ENCODE results near the gene RAB38.

RAB38 gene

GRCh38 chr11:88174709-88175568 is at the start of gene RAB38:
Gene RAB38, minus strand, starts transcription at chr11:88175443. Its CDS starts 59 bp downstream, at chr11:88175384.
- peak; percentile 24 for DNase-seq (ENCODE audit: low read depth, low spot score)

GRCh38 chr11:88213406-88213805 is 38.2 kb upstream of the RAB38 start:
- no peak for DNase-seq (ENCODE audit: low read depth, low spot score)

DNA sequence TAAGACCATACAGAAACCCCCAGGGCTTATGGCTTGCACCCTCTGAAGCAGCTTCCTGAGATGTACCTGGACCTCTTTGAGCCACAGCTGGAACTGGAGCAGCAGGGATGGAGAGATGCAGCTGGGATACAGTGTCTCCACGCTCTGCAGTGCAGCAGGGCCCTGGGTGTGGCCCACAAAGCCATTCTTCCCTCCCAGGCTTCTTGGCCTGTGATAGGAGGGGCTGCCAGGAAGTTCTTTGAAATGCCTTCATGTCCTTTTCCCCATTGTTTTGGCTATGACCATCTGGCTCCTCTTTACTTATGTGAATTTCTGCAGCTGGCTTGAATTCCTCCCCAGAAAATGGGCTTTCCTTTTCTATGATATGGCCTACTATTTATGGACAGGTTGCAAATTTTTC is 37.1 kb upstream of the RAB38 start:
- no peak for DNase-seq (ENCODE audit: low read depth, low spot score)

DNA sequence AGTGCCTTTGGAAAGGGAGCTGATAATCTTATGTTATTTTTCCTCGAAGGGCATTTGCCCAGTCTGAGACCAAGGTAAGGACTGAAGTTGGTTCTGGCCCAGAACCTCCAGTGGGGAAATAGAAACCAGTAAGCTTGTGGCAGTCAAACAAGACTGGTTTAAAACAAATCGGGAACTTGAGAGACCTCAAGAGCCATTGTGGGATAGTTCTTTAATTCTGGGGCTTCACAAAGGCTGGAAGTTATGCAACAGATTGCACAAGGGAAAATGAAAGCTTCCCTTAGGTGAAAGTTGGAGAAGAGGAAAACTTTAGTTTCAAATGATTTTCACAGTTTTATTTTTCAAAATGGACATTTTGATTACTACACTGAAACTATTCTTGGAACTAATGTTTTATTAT is 33.5 kb upstream of the RAB38 start:
- no peak for DNase-seq (ENCODE audit: low read depth, low spot score)

DNA sequence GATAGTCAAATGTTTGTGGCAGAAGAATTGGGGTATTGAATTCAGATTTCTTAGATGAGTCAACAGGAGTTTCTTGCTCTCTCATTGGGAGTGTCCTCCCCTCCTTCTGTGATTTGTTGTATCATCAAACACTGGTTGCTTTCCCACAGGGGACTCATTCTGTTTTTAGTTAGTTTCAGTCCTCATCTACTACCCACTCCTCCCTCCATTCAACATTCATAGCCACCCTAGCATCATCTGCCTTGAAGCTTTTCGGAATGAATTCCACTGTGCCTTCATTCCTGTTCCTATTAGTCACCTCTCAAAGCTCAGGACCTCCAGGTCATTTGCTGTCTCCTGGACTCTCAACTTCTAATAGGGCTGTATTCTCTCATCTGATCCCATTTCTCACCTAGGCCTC is 31.5 kb upstream of the RAB38 start:
- DNase-seq (ENCODE audit: low read depth, low spot score), result no peak

- no peak for DNase-seq (ENCODE audit: low read depth, low spot score)
These were observed 29.1 kb upstream of the RAB38 start for GRCh38 chr11:88204353-88204752.

DNA sequence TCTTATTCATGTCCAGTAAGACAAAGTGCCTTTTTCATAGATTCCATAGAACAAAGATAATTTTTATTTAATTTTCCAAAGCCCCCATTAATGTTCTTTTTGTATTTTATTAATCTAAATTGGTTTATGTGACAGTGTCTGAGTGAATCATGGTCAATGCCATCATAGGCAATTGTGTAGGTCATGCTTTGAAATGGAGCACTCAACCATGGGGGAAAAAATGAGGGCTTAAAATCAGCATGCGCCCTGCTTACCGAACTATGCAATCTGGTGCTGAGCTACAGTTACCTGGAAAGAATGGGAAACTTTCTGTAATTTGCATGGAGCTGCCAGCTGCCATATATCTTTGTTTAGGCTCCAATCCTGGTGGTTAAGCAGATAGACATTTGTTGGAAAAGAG is 28.4 kb upstream of the RAB38 start:
- DNase-seq (ENCODE audit: low read depth, low spot score), result no peak

GRCh38 chr11:88202498-88202897 is 27.3 kb upstream of the RAB38 start:
- DNase-seq (ENCODE audit: low read depth, low spot score), result no peak

DNA sequence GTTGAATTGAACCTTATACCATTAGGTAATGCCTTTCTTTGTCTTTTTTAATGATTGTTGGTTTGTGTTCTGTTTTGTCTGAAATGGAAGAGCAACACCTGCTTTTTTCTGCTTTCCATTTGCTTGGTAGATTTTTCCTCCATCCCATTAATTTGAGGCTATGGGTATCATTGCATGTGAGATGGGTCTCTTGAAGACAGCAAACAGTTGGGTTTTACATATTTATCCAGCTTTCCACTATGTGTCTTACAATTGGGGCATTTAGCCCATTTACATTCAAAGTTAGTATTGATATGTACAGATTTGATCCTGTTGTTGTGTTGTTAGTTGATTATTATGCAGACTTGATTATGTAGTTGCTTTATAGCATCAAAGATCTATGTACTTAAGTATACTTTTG is 21.1 kb upstream of the RAB38 start:
- no peak for DNase-seq (ENCODE audit: low read depth, low spot score)

DNA sequence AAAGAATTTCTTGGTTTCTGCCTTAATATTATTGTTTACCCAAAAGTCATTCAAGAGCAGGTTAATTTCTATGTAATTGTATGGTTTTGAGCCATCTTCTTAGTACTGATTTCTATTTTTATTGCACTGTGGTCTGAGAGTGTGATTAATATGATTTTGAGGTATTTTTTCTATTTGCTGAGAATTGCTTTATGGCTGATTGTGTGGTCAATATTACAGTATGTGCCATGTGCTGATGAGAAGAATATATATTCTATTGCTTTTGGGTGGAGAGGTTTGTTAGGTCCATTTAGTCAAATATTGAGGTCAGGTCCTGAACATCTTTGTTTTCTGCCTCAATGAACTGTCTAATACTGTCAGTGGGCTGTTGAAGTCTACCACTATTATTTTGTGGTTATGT is 20.7 kb upstream of the RAB38 start:
- DNase-seq (ENCODE audit: low read depth, low spot score), result no peak

DNA sequence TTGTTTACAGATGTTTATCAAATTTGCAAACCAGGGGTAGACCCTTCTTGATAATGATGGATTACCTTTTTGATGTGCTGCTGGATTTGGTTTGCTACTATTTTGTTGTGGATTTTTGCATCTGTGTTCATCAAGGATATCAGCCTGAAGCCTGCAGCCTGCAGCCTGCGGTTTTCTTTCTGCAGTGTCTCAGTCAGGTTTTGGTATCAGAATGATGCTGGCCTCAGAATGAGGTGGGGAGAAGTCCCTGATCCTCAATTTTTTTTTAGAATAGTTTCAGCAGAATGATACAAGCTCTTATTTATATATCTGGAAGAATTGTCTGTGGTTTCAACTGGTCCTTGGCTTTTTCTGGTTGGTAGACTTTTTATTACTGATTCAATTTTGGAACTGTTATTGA is 19.7 kb upstream of the RAB38 start:
- DNase-seq (ENCODE audit: low read depth, low spot score), result no peak

DNA sequence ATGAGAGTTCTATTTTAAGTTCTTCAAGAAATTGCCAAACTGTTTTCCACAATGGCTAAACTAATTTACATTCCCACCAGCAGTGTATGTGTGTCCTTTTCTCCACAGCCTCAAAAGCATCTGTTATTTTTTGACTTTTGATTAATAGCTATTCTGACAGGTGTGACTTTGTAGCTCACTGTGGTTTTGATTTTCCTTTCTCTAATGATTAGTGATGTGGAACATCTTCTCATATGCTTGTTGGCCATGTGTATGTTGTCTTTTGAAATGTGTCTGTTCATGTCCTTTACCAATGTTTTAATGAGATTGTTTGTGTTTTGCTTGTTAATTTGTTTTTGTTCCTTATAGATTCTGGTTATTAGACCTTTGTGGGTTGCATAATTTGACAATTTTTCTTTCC is 18.0 kb upstream of the RAB38 start:
- no peak for DNase-seq (ENCODE audit: low read depth, low spot score)

- no peak for DNase-seq (ENCODE audit: low read depth, low spot score)
These were observed 13.7 kb upstream of the RAB38 start for GRCh38 chr11:88188932-88189253.

GRCh38 chr11:88188251-88188931 is 13.1 kb upstream of the RAB38 start:
- DNase-seq (ENCODE audit: low read depth, low spot score), result no peak

DNA sequence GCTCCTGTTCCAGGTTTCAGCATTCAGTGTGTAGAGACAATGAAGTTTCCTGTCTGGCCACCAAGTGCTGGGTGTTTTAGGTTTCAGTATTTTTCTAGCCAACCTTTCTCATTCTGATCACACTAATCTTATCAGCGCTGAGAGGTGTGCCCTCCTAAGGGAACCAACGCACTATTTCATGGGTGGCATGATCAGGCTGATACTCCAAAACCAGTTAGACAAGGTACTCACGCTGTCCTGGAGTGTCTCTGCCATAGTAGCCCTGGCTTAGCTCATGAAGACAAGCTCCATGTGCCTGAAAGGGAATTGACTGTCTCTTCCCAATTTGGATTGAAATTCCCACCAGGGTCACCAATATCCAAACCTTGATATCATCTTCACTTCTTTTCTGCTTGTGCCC is 8.0 kb upstream of the RAB38 start:
- DNase-seq (ENCODE audit: low read depth, low spot score), result no peak

- no peak for DNase-seq (ENCODE audit: low read depth, low spot score)
These were observed 6.5 kb upstream of the RAB38 start for GRCh38 chr11:88181776-88182175.

DNA sequence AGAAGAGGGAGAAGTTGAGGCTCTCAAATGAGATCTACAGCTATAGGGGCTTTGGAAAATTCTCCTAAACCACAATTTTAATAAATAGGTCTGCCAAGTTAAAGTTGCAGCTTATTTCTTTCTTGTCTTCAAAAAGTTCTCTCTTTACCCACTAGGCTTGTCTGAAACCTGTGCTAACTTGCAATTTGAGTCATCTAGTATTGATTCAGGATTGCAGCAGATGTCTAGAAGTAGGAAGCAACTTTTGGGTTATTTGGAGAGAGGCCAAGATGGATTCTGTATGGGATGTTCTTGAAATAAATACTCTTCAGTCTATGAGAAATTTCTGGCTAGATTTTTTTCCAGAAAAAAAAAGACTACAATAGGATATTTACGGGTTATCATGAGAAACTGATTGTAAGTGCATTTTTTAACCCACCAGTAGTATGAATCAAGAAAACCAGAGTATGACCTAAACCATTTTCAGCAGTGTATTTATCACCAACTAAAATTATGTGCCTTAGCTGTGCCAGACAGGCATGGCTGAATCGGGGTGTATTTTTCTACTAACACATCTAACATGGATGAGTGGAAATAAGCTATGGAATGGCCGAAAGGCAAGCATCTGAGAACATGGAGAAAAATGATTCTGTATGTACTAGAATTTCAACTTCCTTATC is 4.9 kb upstream of the RAB38 start:
- no peak for DNase-seq (ENCODE audit: low read depth, low spot score)

- peak; percentile 17 for DNase-seq (ENCODE audit: low read depth, low spot score)
These were observed 3.9 kb upstream of the RAB38 start for GRCh38 chr11:88179141-88179540.

DNA sequence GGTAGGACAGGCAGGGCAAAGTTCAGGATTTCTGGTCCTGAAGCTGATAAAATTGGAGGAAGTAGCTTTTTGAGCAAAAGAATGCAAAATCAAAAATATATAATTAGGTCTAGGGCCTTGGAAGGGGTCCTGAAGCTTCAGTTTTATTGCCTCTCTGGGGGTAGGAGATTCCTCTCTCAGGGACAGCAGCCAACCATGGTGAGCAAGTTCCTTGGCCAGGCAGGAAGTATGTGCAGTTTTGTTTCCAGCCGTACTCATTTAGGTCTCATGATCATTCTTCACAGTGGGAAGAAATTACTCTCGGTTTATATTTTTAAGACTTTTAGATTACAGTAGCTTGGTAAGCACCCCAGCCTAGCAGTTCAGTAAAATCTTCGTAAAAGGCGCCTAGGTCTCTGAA is 2.9 kb upstream of the RAB38 start:
- DNase-seq (ENCODE audit: low read depth, low spot score), result no peak

DNA sequence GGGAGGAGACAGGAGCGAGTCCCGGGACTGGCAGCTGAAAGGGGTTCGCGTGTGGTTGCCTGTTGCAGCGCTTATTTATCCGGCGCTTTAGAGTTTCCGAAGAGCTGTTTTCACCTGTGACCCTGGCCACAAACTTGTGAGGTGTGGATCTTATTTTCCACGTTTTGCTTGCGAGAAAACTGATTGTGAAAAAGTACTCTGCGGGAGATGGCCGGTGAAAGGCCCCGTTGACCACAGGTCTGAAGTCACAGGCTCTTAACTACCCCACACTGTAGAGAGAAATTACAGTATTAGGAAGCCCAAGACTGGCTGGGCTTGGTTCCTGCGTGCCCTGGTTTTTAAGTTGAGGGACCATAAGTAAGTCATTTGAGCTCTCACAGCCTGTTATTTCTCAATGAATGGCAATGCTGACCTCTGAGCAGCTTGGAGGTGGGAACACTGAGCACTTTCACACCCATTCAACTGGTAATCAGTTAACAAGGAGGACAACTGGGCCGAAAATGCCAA is 379 bp upstream of the RAB38 start:
- DNase-seq (ENCODE audit: low read depth, low spot score), result no peak

GRCh38 chr11:88173956-88174355 is 1.3 kb downstream of the RAB38 start:
- no peak for DNase-seq (ENCODE audit: low read depth, low spot score)

DNA sequence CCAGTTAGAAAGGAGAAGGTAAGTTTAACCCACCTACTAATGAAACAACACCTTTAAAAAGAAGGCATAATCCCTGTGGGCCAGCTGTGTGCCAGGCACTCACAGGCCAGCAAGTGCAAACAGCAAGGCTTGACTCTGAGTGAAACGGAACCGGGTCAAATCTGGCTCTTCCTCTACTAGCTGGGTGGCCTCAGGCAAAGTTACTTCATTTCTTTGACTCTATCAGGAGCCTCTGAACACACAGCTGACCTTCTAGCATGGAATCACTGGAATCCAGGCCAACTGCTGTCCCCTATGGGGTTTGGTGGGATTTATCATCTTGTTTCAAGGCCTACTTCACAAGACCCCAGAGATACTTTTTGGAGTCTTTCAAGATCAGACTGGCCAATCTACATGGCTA is 3.3 kb downstream of the RAB38 start:
- DNase-seq (ENCODE audit: low read depth, low spot score), result no peak

GRCh38 chr11:88170673-88171072 is 4.6 kb downstream of the RAB38 start:
- no peak for DNase-seq (ENCODE audit: low read depth, low spot score)

Data from brain pericyte (primary cell).